Left lung (tissue), 10 donors: ENCODE data around the gene MAMDC4. TPM values are rescaled to one million over a fixed set of nuclear protein-coding genes. Genes with fewer than 3 reads are reported as not detected.
"Not testable (repeated sequence)": the region's sequence is repeated elsewhere in the genome, so short reads cannot be mapped to it uniquely, and the experiment has no call there.

Experiments used
- ATAC-seq: fragments of 200-7000 bp; cut with Tn5 transposase; one replicate; pipeline ENCODE4 v1.9.1; 2020; ENCODE audit warnings: moderate library complexity
- DNase-seq, 4 donors: peaks; one replicate each; pipeline ENCODE4 v3.0.0-alpha.2; 2013 to 2020
- H3K27ac ChIP-seq, 2 donors: fragments of 200-600 bp; sonication (generic) in 1 of 2; one replicate each; pipeline versions ENCODE4 v1.5.0 to v1.8.0; 2020 to 2021
- H3K27me3 ChIP-seq, 2 donors: fragments of 200-600 bp; sonication (generic) in 1 of 2; one replicate each; pipeline versions ENCODE4 v1.5.0 to v1.8.0; 2020 to 2021
- H3K36me3 ChIP-seq, 2 donors: fragments of 200-600 bp; sonication (generic) in 1 of 2; one replicate each; pipeline versions ENCODE4 v1.5.0 to v1.8.0; 2020 to 2021
- H3K4me1 ChIP-seq, 2 donors: fragments of 200-600 bp; one replicate each; pipeline ENCODE4 v1.8.0; 2021
- H3K4me3 ChIP-seq, 2 donors: fragments of 200-600 bp; sonication (generic) in 1 of 2; one replicate each; pipeline versions ENCODE4 v1.5.0 to v1.8.0; 2020 to 2021; ENCODE audit warnings: mild to moderate bottlenecking in 1 of 2
- H3K9me3 ChIP-seq, 2 donors: fragments of 200-600 bp; sonication (generic) in 1 of 2; one replicate each; pipeline versions ENCODE4 v1.5.0 to v1.8.0; 2020 to 2021
- CTCF ChIP-seq, 2 donors: fragments of 200-600 bp; sonication (generic) in 1 of 2; IDR thresholded peaks; one replicate each; pipeline versions ENCODE4 v1.5.0 to v1.8.0; 2021; ENCODE audit warnings: antibody characterized with exemption in 2 of 2
- intact Hi-C, 2 donors: fragments of 100-400 bp; cut with DNase I; formaldehyde crosslinking; loops; one replicate each; pipeline versions ENCODE4 v1.11.2 to v1.14.2; 2022
- polyA plus RNA-seq, 6 donors: library from polyadenylated mRNA; unstranded; fragments of 120-200 nt; gene quantifications; one replicate each; pipeline ENCODE4 v1.2.1, GENCODE V29; 2013; ENCODE audit not compliant: insufficient read length in 6 of 6
- total RNA-seq, 2 donors: library from RNA; stranded (reverse); fragmentation: NEBNext Ultra II Directional; extraction: Animal tissue kit (Norgen Biotek cat#: 25700); gene quantifications; one replicate each; pipeline ENCODE4 v1.2.1, GENCODE V29; 2021
- donor health status: DM: no; HTN: yes; CAD: no.
- donor health status: DM: no; HTN: no; CAD: no.

Gene MAMDC4
- total and polyA plus RNA-seq, 8 donors = 5.3 to 16.0 (median 8.8) TPM

DNA sequence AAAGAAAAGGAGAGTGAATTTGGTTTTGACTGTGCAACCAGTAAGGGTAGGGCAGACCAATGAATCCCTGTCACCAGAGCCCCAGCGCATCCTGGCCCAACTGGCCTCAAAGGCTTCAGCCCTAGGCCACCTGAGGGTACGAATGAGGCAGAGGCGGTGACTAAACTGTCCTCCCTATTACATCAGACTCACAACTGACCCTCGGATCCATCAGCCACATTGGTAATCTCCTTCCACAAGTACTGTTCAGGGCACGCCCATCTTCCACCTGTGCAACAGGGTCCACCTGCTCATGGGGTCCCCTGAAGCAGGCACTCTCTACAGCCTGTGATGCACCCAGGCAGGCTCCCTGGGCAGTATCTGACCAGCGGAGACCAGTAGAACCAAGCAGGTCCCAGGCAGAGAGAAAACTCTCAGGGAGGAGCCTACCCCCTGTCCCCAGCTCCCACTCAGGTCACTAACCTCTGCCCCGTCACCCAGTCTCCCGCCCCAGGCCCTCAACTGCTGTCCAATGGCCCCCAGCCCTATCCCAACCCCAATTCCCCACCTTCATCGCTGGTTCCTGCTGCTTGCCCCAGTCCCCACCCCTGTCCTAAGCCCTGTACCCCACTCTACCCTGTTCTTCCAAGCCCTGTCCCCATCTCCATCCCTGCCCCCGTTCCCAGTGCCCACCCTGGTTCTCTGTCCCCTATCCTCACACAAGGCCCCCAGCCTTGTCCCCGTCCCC lies 13.1 kb downstream of the MAMDC4 start:
- Histone ChIP-seq H3K4me3 (peak overlapping the region; percentile 67), H3K27ac (no peak overlapping the region), H3K9me3 (no peaks in the 10 kb centered on the region), H3K36me3 (peaks cover 0 to 35% of the 10 kb centered on the region in 2 donors), H3K4me1 (peaks cover 9 to 22% of the 10 kb centered on the region in 2 donors), H3K27me3 (no peaks in the 10 kb centered on the region)
- intact Hi-C loops = no loop called here
- ATAC-seq (no peak), DNase-seq (peak in 1 of 4 donors; percentile 27)
- TF ChIP-seq CTCF (IDR thresholded peaks at IDR 0.05) = no peak

DNA sequence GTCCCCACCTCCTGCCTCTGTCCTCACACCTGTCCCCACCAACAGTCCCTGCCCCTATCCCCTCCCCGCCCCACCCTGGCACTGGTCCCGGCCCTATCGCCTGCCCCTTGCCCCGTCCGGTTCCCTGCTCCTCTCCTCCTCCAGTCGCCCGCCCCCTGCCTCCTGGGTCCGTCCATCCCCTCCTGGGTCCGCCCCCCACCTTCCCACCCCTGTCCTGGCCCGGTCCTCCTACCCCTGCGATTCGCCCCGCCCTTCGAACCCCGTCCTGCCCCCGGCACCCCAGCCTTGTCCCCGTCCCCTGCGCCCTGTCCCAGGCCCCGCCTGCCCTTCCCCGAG lies 13.6 kb downstream of the MAMDC4 start:
- H3K36me3 ChIP-seq = peaks cover 0 to 31% of the 10 kb centered on the region in 2 donors
- H3K27ac ChIP-seq = peak overlapping the region; percentile 26 to 83
- H3K27me3 ChIP-seq = no peaks in the 10 kb centered on the region
- intact Hi-C loops = no loop called here
- TF ChIP-seq CTCF (IDR thresholded peaks at IDR 0.05) = no peak
- H3K4me3 ChIP-seq = peak overlapping the region; percentile 67
- DNase-seq (peak in 1 of 4 donors; percentile 47), ATAC-seq (peak; percentile 14)
- no peaks in the 10 kb centered on the region for H3K9me3 ChIP-seq
- H3K4me1 ChIP-seq = peaks cover 9 to 22% of the 10 kb centered on the region in 2 donors

GRCh38 chr9:136866898-136867421 lies 14.8 kb downstream of the MAMDC4 start:
- peak overlapping the region; percentile 40 to 67 for H3K4me3 ChIP-seq
- H3K4me1 ChIP-seq = peaks cover 9 to 22% of the 10 kb centered on the region in 2 donors
- H3K9me3 ChIP-seq, H3K27me3 ChIP-seq, intact Hi-C loops, ATAC-seq: not testable (repeated sequence)
- peak overlapping the region; percentile 13 to 83 for H3K27ac ChIP-seq
- peak in 2 of 4 donors; percentile 28 to 48 for DNase-seq
- peaks cover 0 to 19% of the 10 kb centered on the region in 2 donors for H3K36me3 ChIP-seq

DNA sequence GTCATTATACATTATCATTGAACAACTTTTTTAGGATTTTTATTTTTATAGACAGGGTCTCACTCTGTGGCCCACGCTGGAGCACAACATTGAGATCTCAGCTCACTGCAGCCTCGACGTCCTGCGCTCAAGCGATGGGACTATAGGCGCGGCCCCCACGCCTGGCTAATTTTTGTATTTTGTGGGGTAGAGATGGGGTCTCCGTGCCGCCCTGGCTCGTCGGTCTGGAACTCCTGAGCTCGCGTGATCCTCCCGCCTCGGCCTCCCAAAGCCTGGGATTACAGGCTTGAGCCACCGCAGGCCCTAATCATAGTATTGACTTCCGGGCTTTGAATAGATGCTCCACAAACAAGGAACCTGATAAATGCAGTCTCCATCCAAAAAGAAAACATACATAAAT lies 15.3 kb downstream of the MAMDC4 start:
- no peak for TF ChIP-seq CTCF (IDR thresholded peaks at IDR 0.05)
- intact Hi-C loops = no loop called here
- DNase-seq = peak in 2 of 4 donors; percentile 5 to 64

GRCh38 chr9:136867917-136868316 lies 15.8 kb downstream of the MAMDC4 start:
- Histone ChIP-seq H3K27ac (no peak overlapping the region), H3K27me3 (no peaks in the 10 kb centered on the region), H3K4me1 (peaks cover 9 to 22% of the 10 kb centered on the region in 2 donors), H3K4me3 (no peak overlapping the region), H3K9me3 (peaks cover 0 to 13% of the 10 kb centered on the region in 2 donors), H3K36me3 (peaks cover 0 to 9% of the 10 kb centered on the region in 2 donors)
- no peak for TF ChIP-seq CTCF (IDR thresholded peaks at IDR 0.05)
- DNase-seq (peak in 2 of 4 donors; percentile 19 to 24), ATAC-seq (no peak)
- intact Hi-C loops = no loop called here

More for the DNA sequence above, 15.3 kb downstream of the MAMDC4 start:
- Histone ChIP-seq H3K4me3 (no peak overlapping the region), H3K4me1 (peaks cover 9 to 22% of the 10 kb centered on the region in 2 donors), H3K27me3 (no peaks in the 10 kb centered on the region), H3K9me3 (peaks cover 0 to 9% of the 10 kb centered on the region in 2 donors), H3K27ac (no peak overlapping the region), H3K36me3 (peaks cover 0 to 14% of the 10 kb centered on the region in 2 donors)
- no peak for ATAC-seq
